Natural killer cell (primary cell): ENCODE data around the gene AOPEP. TPM values are rescaled to one million over a fixed set of nuclear protein-coding genes. Genes with fewer than 3 reads are reported as not detected.

ENCODE experiments used
- ATAC-seq, 3 donors: fragments of 150-1000 bp in 2 of 3; fragments of 200-7000 bp in 1 of 3; cut with Tn5 transposase; 1 replicate in 1 of 3; 2 replicates in 2 of 3; pipeline ENCODE4 v1.10.0; 2021; ENCODE audit warnings: mild to moderate bottlenecking in 2 of 3, moderate library complexity in 2 of 3
- DNase-seq, 2 donors: peaks; one replicate each; pipeline versions ENCODE4 v3.0.0 to v3.0.0-alpha.2; 2013 to 2021; ENCODE audit warnings: mixed read lengths in 1 of 2
- H3K27ac ChIP-seq: one replicate; pipeline ENCODE4 v1.5.1; 2013; ENCODE audit warnings: mild to moderate bottlenecking, low read length
- H3K27me3 ChIP-seq: one replicate; pipeline ENCODE4 v1.6.1; 2013; ENCODE audit warnings: low read length; ENCODE audit not compliant: control insufficient read depth, insufficient read depth
- H3K36me3 ChIP-seq: one replicate; pipeline ENCODE4 v1.6.1; 2013; ENCODE audit warnings: low read length; ENCODE audit not compliant: control insufficient read depth, insufficient read depth
- H3K4me1 ChIP-seq: one replicate; pipeline ENCODE4 v1.6.1; 2013; ENCODE audit warnings: low read length; ENCODE audit not compliant: control insufficient read depth, insufficient read depth
- H3K4me3 ChIP-seq: one replicate; pipeline ENCODE4 v1.5.1; 2013; ENCODE audit warnings: low read length
- H3K9me3 ChIP-seq: one replicate; pipeline ENCODE4 v1.6.1; 2013; ENCODE audit warnings: low read length; ENCODE audit not compliant: control insufficient read depth, insufficient read depth
- H3K27ac Mint-ChIP-seq, 2 donors: one replicate each; pipeline ENCODE4 v1.8.0; 2022; ENCODE audit warnings: mild to moderate bottlenecking in 2 of 2, mixed read lengths in 2 of 2, moderate library complexity in 1 of 2
- H3K27me3 Mint-ChIP-seq, 2 donors: one replicate each; pipeline ENCODE4 v1.8.0; 2022; ENCODE audit warnings: low read depth in 2 of 2, mixed read lengths in 2 of 2
- H3K36me3 Mint-ChIP-seq: one replicate; pipeline ENCODE4 v1.8.0; 2022; ENCODE audit warnings: mixed read lengths
- H3K4me1 Mint-ChIP-seq, 2 donors: one replicate each; pipeline ENCODE4 v1.8.0; 2022; ENCODE audit warnings: mixed read lengths in 2 of 2
- H3K4me3 Mint-ChIP-seq: one replicate; pipeline ENCODE4 v1.8.0; 2022; ENCODE audit warnings: mild to moderate bottlenecking, moderate library complexity, mixed read lengths
- H3K9me3 Mint-ChIP-seq, 2 donors: one replicate each; pipeline ENCODE4 v1.8.0; 2022; ENCODE audit warnings: mixed read lengths in 2 of 2
- CTCF ChIP-seq: fragments of 200-600 bp; IDR thresholded peaks from one replicate; pipeline ENCODE4 v1.8.0; 2022; ENCODE audit warnings: antibody characterized with exemption
- WGBS: methylation state at CpG from one replicate; pipeline ENCODE4 v1.1.7; 2013; ENCODE audit warnings: missing lambda C conversion rate; ENCODE audit not compliant: insufficient coverage; 5-methylcytosine and 5-hydroxymethylcytosine counted together
- intact Hi-C: fragments of 100-400 bp; cut with micrococcal nuclease; formaldehyde crosslinking; loops from one replicate; pipeline ENCODE4 v1.14.2; 2022
- total RNA-seq, 4 donors: library from RNA; stranded (reverse); fragments of 120-200 nt in 1 of 4; gene quantifications; one replicate each; pipeline versions ENCODE4 v1.2.3 to v1.2.4, GENCODE V29; 2013 to 2022

AOPEP gene
- total RNA-seq, 3 donors from 2014 or later (not counting 1 experiment from before 2014, with no cell fraction given), result 20.1 to 22.6 (median 20.6) TPM

- intact Hi-C loops, result no loop called here
- 75% methylated on average over 22 of the region's 22 CpGs for WGBS
Observed at GRCh38 chr9:95090023-95090791, 363.7 kb downstream of the AOPEP start.

GRCh38 chr9:95090871-95091577, 364.5 kb downstream of the AOPEP start:
- no peak for TF ChIP-seq CTCF
- 95% methylated on average over 14 of the region's 14 CpGs for WGBS
- no peaks in the 10 kb centered on the region for H3K27me3 Mint-ChIP-seq

More at GRCh38 chr9:95090023-95090791, 363.7 kb downstream of the AOPEP start:
- Mint-ChIP-seq H3K9me3 (no peaks in the 10 kb centered on the region), H3K36me3 (no peaks in the 10 kb centered on the region), H3K4me3 (no peak overlapping the region), H3K27ac (no peak overlapping the region), H3K27me3 (no peaks in the 10 kb centered on the region), H3K4me1 (peaks cover 23 to 40% of the 10 kb centered on the region in 2 donors)
- DNase-seq, result no peak
- Histone ChIP-seq H3K27ac (no peak overlapping the region), H3K27me3 (no peaks in the 10 kb centered on the region), H3K36me3 (no peaks in the 10 kb centered on the region), H3K9me3 (no peaks in the 10 kb centered on the region), H3K4me3 (no peak overlapping the region), H3K4me1 (peaks cover 28% of the 10 kb centered on the region)
- ATAC-seq, result no peak
- TF ChIP-seq CTCF, result no peak

GRCh38 chr9:95091601-95092261, 365.2 kb downstream of the AOPEP start:
- Mint-ChIP-seq H3K36me3 (no peaks in the 10 kb centered on the region), H3K27me3 (no peaks in the 10 kb centered on the region), H3K4me1 (peaks cover 23 to 40% of the 10 kb centered on the region in 2 donors), H3K27ac (peak overlapping the region in 1 of 2 donors; percentile 76), H3K9me3 (no peaks in the 10 kb centered on the region), H3K4me3 (peak overlapping the region; percentile 38)
- H3K9me3 ChIP-seq, result no peaks in the 10 kb centered on the region
- ATAC-seq (peak; percentile 21 to 52 (median 40)), DNase-seq (no peak)
- no peak overlapping the region for H3K27ac ChIP-seq
- H3K36me3 ChIP-seq, result no peaks in the 10 kb centered on the region
- no peak overlapping the region for H3K4me3 ChIP-seq
- peaks cover 28% of the 10 kb centered on the region for H3K4me1 ChIP-seq
- no peak for TF ChIP-seq CTCF
- WGBS, result 37% methylated on average over 12 of the region's 12 CpGs
- no peaks in the 10 kb centered on the region for H3K27me3 ChIP-seq
- intact Hi-C loops, result no loop called here

More at GRCh38 chr9:95090871-95091577, 364.5 kb downstream of the AOPEP start:
- Histone ChIP-seq H3K27me3 (no peaks in the 10 kb centered on the region), H3K9me3 (no peaks in the 10 kb centered on the region), H3K4me1 (peaks cover 28% of the 10 kb centered on the region), H3K27ac (no peak overlapping the region), H3K4me3 (no peak overlapping the region), H3K36me3 (no peaks in the 10 kb centered on the region)
- intact Hi-C loops, result no loop called here
- Mint-ChIP-seq H3K4me3 (no peak overlapping the region), H3K4me1 (peaks cover 23 to 40% of the 10 kb centered on the region in 2 donors), H3K36me3 (no peaks in the 10 kb centered on the region), H3K9me3 (no peaks in the 10 kb centered on the region), H3K27ac (no peak overlapping the region)
- DNase-seq, result no peak
- ATAC-seq, result no peak
